ENCODE data around the gene POLD2.

POLD2 gene

GRCh38 chr7:44144968-44145478 is 21.7 kb upstream of the POLD2 start:
- TF ChIP-seq REST (IDR thresholded peaks at IDR 0.05; ENCODE audit: insufficient read depth in 1 of 2, low read depth in 2 of 2, low read length in 2 of 2), result no peak
- TF ChIP-seq FOXP2 (optimal IDR thresholded peaks at IDR 0.05; ENCODE audit: borderline replicate concordance, extremely low read depth, extremely low read length, insufficient read depth), result no peak
- no peak for TF ChIP-seq TAF1 (IDR thresholded peaks at IDR 0.05; ENCODE audit: borderline replicate concordance, insufficient read depth, low read length)
- TF ChIP-seq POLR2AphosphoS5 (IDR thresholded peaks at IDR 0.05; ENCODE audit: low read depth, low read length), result no peak
- TF ChIP-seq SIN3A (IDR thresholded peaks at IDR 0.05; ENCODE audit: borderline replicate concordance, insufficient read depth, low read length), result no peak

- TF ChIP-seq SIN3A (IDR thresholded peaks at IDR 0.05; ENCODE audit: borderline replicate concordance, insufficient read depth, low read length) (no peak), REST (IDR thresholded peaks at IDR 0.05; ENCODE audit: insufficient read depth in 1 of 2, low read depth in 2 of 2, low read length in 2 of 2) (no peak), POLR2AphosphoS5 (IDR thresholded peaks at IDR 0.05; ENCODE audit: low read depth, low read length) (no peak), TAF1 (IDR thresholded peaks at IDR 0.05; ENCODE audit: borderline replicate concordance, insufficient read depth, low read length) (no peak), FOXP2 (optimal IDR thresholded peaks at IDR 0.05; ENCODE audit: borderline replicate concordance, extremely low read depth, extremely low read length, insufficient read depth) (no peak)
These were observed 21.1 kb upstream of the POLD2 start for GRCh38 chr7:44144426-44144967.

- TF ChIP-seq TAF1 (IDR thresholded peaks at IDR 0.05; ENCODE audit: borderline replicate concordance, insufficient read depth, low read length), result no peak
- TF ChIP-seq FOXP2 (optimal IDR thresholded peaks at IDR 0.05; ENCODE audit: borderline replicate concordance, extremely low read depth, extremely low read length, insufficient read depth), result no peak
These were observed 20.4 kb upstream of the POLD2 start for GRCh38 chr7:44143646-44144250.

GRCh38 chr7:44142028-44142427 is 18.7 kb upstream of the POLD2 start:
- TF ChIP-seq POLR2AphosphoS5 (IDR thresholded peaks at IDR 0.05; ENCODE audit: low read depth, low read length), result no peak
- TF ChIP-seq SIN3A (IDR thresholded peaks at IDR 0.05; ENCODE audit: borderline replicate concordance, insufficient read depth, low read length), result no peak
- TF ChIP-seq FOXP2 (optimal IDR thresholded peaks at IDR 0.05; ENCODE audit: borderline replicate concordance, extremely low read depth, extremely low read length, insufficient read depth), result no peak
- no peak for TF ChIP-seq TAF1 (IDR thresholded peaks at IDR 0.05; ENCODE audit: borderline replicate concordance, insufficient read depth, low read length)
- TF ChIP-seq REST (IDR thresholded peaks at IDR 0.05; ENCODE audit: insufficient read depth in 1 of 2, low read depth in 2 of 2, low read length in 2 of 2), result no peak

- TF ChIP-seq REST (IDR thresholded peaks at IDR 0.05; ENCODE audit: insufficient read depth in 1 of 2, low read depth in 2 of 2, low read length in 2 of 2) (no peak), POLR2AphosphoS5 (IDR thresholded peaks at IDR 0.05; ENCODE audit: low read depth, low read length) (no peak), FOXP2 (optimal IDR thresholded peaks at IDR 0.05; ENCODE audit: borderline replicate concordance, extremely low read depth, extremely low read length, insufficient read depth) (no peak), TAF1 (IDR thresholded peaks at IDR 0.05; ENCODE audit: borderline replicate concordance, insufficient read depth, low read length) (no peak), SIN3A (IDR thresholded peaks at IDR 0.05; ENCODE audit: borderline replicate concordance, insufficient read depth, low read length) (no peak)
These were observed 18.0 kb upstream of the POLD2 start, which contains the start of gene MYL7 for GRCh38 chr7:44141221-44141850. TSS of gene MYL7 (minus strand) at chr7:44141332. CDS start at chr7:44141305, 27 bp downstream.
